Stimulated activated CD8-positive, alpha-beta memory T cell treated with anti-CD3 and anti-CD28 coated beads, Interleukin-4, amount 100 ng/mL, for 48 hours (primary cell): ENCODE results near the gene RAB39B.

Experiments
- DNase-seq: peaks from one replicate; pipeline ENCODE4 v3.0.0-alpha.2; 2020

The RAB39B gene

DNA sequence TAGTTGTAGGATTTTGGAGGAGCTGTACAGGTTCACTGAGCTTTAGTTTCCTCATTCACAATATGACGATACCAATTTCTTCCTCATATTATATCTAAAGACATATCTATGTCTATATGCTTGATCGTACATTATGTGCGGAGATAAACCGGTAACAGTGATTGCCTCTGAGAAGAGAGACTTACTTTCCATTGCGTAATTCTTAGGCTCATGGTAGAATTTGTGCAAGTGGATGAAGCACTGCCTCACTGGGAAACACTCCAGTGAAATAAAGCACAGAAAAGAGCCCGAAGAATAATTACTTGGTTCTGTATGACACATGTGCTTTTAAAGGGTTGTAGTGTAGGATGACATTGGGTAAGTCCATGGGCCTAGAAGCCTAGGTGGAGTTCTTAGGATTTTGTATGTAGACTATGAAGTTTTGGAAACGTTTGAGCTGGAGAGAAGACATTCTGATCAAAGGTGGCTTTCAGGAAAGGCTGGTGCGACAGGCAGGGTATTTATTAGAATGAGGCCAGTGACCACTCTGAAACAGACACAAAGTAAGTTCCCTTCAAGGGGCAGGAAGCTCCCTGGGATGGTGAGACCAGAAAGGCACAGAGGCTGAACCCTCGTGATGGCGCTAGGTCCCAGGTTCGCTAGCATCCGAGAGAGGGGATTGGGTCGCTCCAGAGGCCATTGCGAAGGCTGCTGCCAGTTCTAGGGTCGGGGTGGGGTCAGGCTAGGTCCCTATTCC is 48.7 kb downstream of the RAB39B start:
- DNase-seq, result no peak

DNA sequence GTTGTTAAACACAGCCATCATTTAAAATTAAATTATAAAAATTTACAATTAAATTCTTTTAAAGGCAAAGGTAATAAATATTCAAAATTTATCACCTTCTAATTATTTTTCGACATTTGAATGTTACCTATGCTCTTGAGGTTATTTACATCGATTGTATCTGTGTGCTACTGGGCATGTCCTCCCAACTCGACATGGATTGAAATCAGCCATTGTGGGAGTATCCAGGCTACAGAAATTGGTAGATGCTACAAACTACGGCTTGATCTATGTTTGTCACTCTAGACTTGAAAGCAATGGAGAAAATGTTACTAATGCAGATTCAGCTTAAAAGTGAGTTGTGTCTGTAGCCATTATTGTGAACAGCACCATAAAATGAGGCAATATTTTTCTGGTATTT is 50.6 kb downstream of the RAB39B start:
- no peak for DNase-seq

DNA sequence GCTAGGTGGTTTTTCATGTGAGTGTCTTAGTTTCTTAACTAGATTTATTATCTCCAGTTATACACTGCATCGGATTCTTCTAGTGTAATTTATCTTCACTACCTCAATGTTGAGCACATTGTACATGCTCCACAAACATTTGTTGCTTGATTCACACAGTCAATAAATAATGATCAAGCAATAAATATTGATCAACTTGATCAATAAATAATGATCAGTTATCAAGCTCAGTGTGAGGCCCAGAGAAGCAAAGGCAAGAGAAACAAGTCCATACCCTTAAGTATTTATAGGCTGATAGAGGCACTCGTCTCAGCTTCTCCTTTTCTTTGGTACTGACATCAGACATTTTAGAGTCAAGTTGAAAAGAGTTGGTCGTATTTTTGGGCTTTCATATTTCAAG is 53.1 kb downstream of the RAB39B start:
- DNase-seq, result no peak
